ENCODE data around the gene MRPL55.

The MRPL55 gene

GRCh38 chr1:228093050-228093906 lies 15.8 kb downstream of the MRPL55 start:
- H3K4me3 Mint-ChIP-seq = no peak overlapping the region
- H3K27ac Mint-ChIP-seq = no peak overlapping the region
- H3K9me3 Mint-ChIP-seq = peaks cover 10% of the 10 kb centered on the region
- H3K27me3 Mint-ChIP-seq = no peaks in the 10 kb centered on the region
- peaks cover 70% of the 10 kb centered on the region for H3K36me3 Mint-ChIP-seq (ENCODE audit: low read depth)
- peaks cover 68% of the 10 kb centered on the region for H3K4me1 Mint-ChIP-seq (ENCODE audit: low read depth)

GRCh38 chr1:228092342-228093049 lies 16.6 kb downstream of the MRPL55 start:
- peaks cover 78% of the 10 kb centered on the region for H3K36me3 Mint-ChIP-seq (ENCODE audit: low read depth)

GRCh38 chr1:228091084-228091483 lies 18.0 kb downstream of the MRPL55 start:
- H3K4me1 Mint-ChIP-seq (ENCODE audit: low read depth) = peaks cover 86% of the 10 kb centered on the region
- peak overlapping the region; percentile 9 for H3K27ac Mint-ChIP-seq
- no peaks in the 10 kb centered on the region for H3K27me3 Mint-ChIP-seq
- H3K4me3 Mint-ChIP-seq = no peak overlapping the region
- H3K36me3 Mint-ChIP-seq (ENCODE audit: low read depth) = peaks cover 82% of the 10 kb centered on the region
- peaks cover 10% of the 10 kb centered on the region for H3K9me3 Mint-ChIP-seq

More at GRCh38 chr1:228092342-228093049, 16.6 kb downstream of the MRPL55 start:
- Mint-ChIP-seq H3K27me3 (no peaks in the 10 kb centered on the region), H3K4me1 (ENCODE audit: low read depth) (peaks cover 75% of the 10 kb centered on the region), H3K27ac (peak overlapping the region; percentile 26), H3K9me3 (peaks cover 10% of the 10 kb centered on the region), H3K4me3 (no peak overlapping the region)

- H3K27me3 Mint-ChIP-seq = no peaks in the 10 kb centered on the region
- H3K9me3 Mint-ChIP-seq = peaks cover 10% of the 10 kb centered on the region
- peaks cover 87% of the 10 kb centered on the region for H3K4me1 Mint-ChIP-seq (ENCODE audit: low read depth)
- peak overlapping the region; percentile 16 for H3K27ac Mint-ChIP-seq
- H3K4me3 Mint-ChIP-seq = no peak overlapping the region
- H3K36me3 Mint-ChIP-seq (ENCODE audit: low read depth) = peaks cover 82% of the 10 kb centered on the region
Observed at GRCh38 chr1:228090613-228091081, 18.5 kb downstream of the MRPL55 start.

- Mint-ChIP-seq H3K27ac (peak overlapping the region; percentile 92), H3K4me3 (peak overlapping the region; percentile 38), H3K9me3 (peaks cover 6% of the 10 kb centered on the region), H3K4me1 (ENCODE audit: low read depth) (peaks cover 88% of the 10 kb centered on the region), H3K27me3 (no peaks in the 10 kb centered on the region), H3K36me3 (ENCODE audit: low read depth) (peaks cover 82% of the 10 kb centered on the region)
Observed at GRCh38 chr1:228089519-228090380, 19.3 kb downstream of the MRPL55 start.

- Mint-ChIP-seq H3K4me1 (ENCODE audit: low read depth) (peaks cover 86% of the 10 kb centered on the region), H3K36me3 (ENCODE audit: low read depth) (peaks cover 83% of the 10 kb centered on the region), H3K27me3 (no peaks in the 10 kb centered on the region), H3K4me3 (peak overlapping the region; percentile 38), H3K9me3 (no peaks in the 10 kb centered on the region), H3K27ac (peak overlapping the region; percentile 92)
Observed at GRCh38 chr1:228088586-228089498, 20.3 kb downstream of the MRPL55 start.

- H3K4me1 Mint-ChIP-seq (ENCODE audit: low read depth) = peaks cover 86% of the 10 kb centered on the region
- H3K9me3 Mint-ChIP-seq = no peaks in the 10 kb centered on the region
- peak overlapping the region; percentile 92 for H3K27ac Mint-ChIP-seq
- no peaks in the 10 kb centered on the region for H3K27me3 Mint-ChIP-seq
- peak overlapping the region; percentile 75 for H3K4me3 Mint-ChIP-seq
- peaks cover 84% of the 10 kb centered on the region for H3K36me3 Mint-ChIP-seq (ENCODE audit: low read depth)
Observed at GRCh38 chr1:228087771-228088251, 21.3 kb downstream of the MRPL55 start.

GRCh38 chr1:228085287-228085951 lies 23.7 kb downstream of the MRPL55 start:
- Mint-ChIP-seq H3K9me3 (no peaks in the 10 kb centered on the region), H3K27me3 (no peaks in the 10 kb centered on the region)

GRCh38 chr1:228084797-228085196 lies 24.3 kb downstream of the MRPL55 start:
- Mint-ChIP-seq H3K9me3 (no peaks in the 10 kb centered on the region), H3K36me3 (ENCODE audit: low read depth) (peaks cover 59% of the 10 kb centered on the region), H3K4me3 (peak overlapping the region; percentile 97), H3K27ac (peak overlapping the region; percentile 97), H3K4me1 (ENCODE audit: low read depth) (peaks cover 58% of the 10 kb centered on the region), H3K27me3 (no peaks in the 10 kb centered on the region)

More at GRCh38 chr1:228085287-228085951, 23.7 kb downstream of the MRPL55 start:
- Mint-ChIP-seq H3K4me1 (ENCODE audit: low read depth) (peaks cover 64% of the 10 kb centered on the region), H3K27ac (peak overlapping the region; percentile 97), H3K36me3 (ENCODE audit: low read depth) (peaks cover 62% of the 10 kb centered on the region), H3K4me3 (peak overlapping the region; percentile 97)

GRCh38 chr1:228084325-228084724 lies 24.8 kb downstream of the MRPL55 start:
- Mint-ChIP-seq H3K27me3 (no peaks in the 10 kb centered on the region), H3K9me3 (no peaks in the 10 kb centered on the region), H3K4me3 (peak overlapping the region; percentile 97), H3K36me3 (ENCODE audit: low read depth) (peaks cover 57% of the 10 kb centered on the region), H3K27ac (peak overlapping the region; percentile 97), H3K4me1 (ENCODE audit: low read depth) (peaks cover 55% of the 10 kb centered on the region)

GRCh38 chr1:228083871-228084278 lies 25.2 kb downstream of the MRPL55 start:
- H3K27me3 Mint-ChIP-seq = no peaks in the 10 kb centered on the region
- H3K36me3 Mint-ChIP-seq (ENCODE audit: low read depth) = peaks cover 54% of the 10 kb centered on the region
- no peaks in the 10 kb centered on the region for H3K9me3 Mint-ChIP-seq

GRCh38 chr1:228082918-228083870 lies 25.9 kb downstream of the MRPL55 start:
- Mint-ChIP-seq H3K9me3 (no peaks in the 10 kb centered on the region), H3K27me3 (no peaks in the 10 kb centered on the region), H3K4me1 (ENCODE audit: low read depth) (peaks cover 49% of the 10 kb centered on the region), H3K27ac (peak overlapping the region; percentile 97), H3K4me3 (peak overlapping the region; percentile 97), H3K36me3 (ENCODE audit: low read depth) (peaks cover 48% of the 10 kb centered on the region)

More at GRCh38 chr1:228083871-228084278, 25.2 kb downstream of the MRPL55 start:
- peaks cover 53% of the 10 kb centered on the region for H3K4me1 Mint-ChIP-seq (ENCODE audit: low read depth)
- H3K4me3 Mint-ChIP-seq = peak overlapping the region; percentile 97
- H3K27ac Mint-ChIP-seq = peak overlapping the region; percentile 97

Data from stimulated activated naive CD8-positive, alpha-beta T cell treated with anti-CD3 and anti-CD28 coated beads, Interleukin-15, Interleukin-2, amounts not matched to agents 100 ng/mL and 50 ng/mL, for 24 hours (primary cell).